ENCODE data around the gene GUCY1A2.

GUCY1A2 gene

DNA sequence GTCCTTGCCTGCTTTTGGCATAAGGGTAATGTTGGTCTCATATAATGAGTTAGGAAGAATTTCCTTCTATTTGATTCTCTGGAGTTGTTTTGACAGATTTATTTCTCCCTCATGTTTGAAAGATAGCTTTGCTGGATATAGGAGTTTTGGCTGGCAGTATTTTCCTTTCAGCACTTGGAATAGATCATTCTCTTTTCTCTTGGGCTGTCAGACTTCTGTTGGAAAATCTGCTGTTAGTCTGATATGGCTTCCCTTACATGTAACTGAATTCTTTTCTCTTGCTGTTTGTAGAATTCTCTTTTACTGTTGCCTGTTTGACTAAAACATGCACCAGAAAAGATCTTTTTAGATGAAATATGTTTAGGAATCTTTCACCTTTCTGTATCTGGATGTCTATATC lies 165.5 kb downstream of the GUCY1A2 start:
- Histone ChIP-seq H3K4me3 (no peak overlapping the region), H3K27ac (no peak overlapping the region)
- TF ChIP-seq, protein P1, sequence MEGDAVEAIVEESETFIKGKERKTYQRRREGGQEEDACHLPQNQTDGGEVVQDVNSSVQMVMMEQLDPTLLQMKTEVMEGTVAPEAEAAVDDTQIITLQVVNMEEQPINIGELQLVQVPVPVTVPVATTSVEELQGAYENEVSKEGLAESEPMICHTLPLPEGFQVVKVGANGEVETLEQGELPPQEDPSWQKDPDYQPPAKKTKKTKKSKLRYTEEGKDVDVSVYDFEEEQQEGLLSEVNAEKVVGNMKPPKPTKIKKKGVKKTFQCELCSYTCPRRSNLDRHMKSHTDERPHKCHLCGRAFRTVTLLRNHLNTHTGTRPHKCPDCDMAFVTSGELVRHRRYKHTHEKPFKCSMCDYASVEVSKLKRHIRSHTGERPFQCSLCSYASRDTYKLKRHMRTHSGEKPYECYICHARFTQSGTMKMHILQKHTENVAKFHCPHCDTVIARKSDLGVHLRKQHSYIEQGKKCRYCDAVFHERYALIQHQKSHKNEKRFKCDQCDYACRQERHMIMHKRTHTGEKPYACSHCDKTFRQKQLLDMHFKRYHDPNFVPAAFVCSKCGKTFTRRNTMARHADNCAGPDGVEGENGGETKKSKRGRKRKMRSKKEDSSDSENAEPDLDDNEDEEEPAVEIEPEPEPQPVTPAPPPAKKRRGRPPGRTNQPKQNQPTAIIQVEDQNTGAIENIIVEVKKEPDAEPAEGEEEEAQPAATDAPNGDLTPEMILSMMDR (IDR thresholded peaks at IDR 0.05) = no peak
- no peak for DNase-seq (ENCODE audit: low spot score)

GRCh38 chr11:106848526-106848925 lies 169.8 kb downstream of the GUCY1A2 start:
- Histone ChIP-seq H3K27ac (no peak overlapping the region), H3K4me3 (no peak overlapping the region)
- TF ChIP-seq, protein P1 (IDR thresholded peaks at IDR 0.05) = no peak
- no peak for DNase-seq (ENCODE audit: low spot score)

DNA sequence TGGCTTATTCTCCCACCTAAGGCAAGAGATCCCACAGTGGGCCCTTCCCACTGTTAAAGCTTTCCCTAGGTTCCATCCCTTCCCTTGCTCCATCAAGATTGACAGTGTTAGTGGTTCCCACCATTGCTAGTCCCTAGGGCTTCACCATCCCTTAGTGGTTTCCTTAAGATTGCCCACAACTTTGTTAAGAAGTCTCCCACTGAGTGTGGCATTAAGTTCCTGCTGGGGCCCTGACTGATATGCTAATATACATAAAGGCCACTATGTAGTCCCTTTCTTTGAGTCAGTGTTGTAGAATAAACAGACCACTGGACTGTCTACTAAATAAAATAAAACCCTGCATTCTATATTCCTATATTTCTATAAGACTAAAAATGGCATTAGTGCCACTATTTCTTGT lies 176.1 kb downstream of the GUCY1A2 start:
- Histone ChIP-seq H3K4me3 (no peak overlapping the region), H3K27ac (no peak overlapping the region)
- TF ChIP-seq, protein P1 (IDR thresholded peaks at IDR 0.05) = no peak
- no peak for DNase-seq (ENCODE audit: low spot score)

GRCh38 chr11:106840947-106841346 lies 177.3 kb downstream of the GUCY1A2 start:
- Histone ChIP-seq H3K27ac (no peak overlapping the region), H3K4me3 (no peak overlapping the region)
- DNase-seq (ENCODE audit: low spot score) = no peak
- TF ChIP-seq, protein P1 (IDR thresholded peaks at IDR 0.05) = no peak

DNA sequence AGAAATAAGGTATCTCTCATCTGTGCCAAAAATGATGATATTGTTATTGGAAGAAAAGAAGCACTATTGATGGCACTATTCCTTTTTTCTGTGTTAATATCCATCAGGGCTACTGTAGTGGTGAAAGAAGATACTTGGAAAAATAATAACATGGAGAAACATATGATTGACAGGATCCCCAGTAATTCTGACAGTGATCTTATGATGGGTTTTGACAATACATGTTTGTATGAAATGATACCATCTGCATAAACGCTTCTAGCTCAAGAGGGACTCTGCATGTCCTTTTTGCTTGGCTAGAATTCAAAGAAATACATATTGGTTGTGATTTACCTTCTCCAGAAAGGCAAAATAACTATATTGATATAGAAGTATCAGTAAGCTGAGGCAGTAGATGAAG lies 178.1 kb downstream of the GUCY1A2 start:
- no peak overlapping the region for H3K27ac ChIP-seq
- TF ChIP-seq, protein P1 (IDR thresholded peaks at IDR 0.05) = no peak
- no peak for DNase-seq (ENCODE audit: low spot score)
- H3K4me3 ChIP-seq = no peak overlapping the region

DNA sequence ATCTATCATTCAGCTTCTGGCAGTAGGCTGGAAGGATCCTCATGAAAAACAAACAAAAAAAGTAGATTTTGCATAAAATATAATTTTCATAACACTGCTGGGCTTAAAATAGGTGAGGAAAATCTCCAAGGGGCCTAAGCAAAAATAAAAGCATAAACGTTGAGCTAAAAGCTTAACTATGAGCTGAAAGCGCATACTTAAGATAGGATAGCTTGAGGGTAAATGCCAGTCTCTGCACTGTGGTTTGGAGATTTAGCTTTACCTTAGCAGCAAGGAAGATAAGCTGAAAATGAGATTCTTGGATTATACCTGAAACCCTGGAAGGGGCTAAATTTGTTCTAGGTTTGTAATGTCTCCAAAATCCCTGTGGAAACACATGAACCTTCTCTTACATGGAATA lies 183.7 kb downstream of the GUCY1A2 start:
- TF ChIP-seq, protein P1 (IDR thresholded peaks at IDR 0.05) = no peak

DNA sequence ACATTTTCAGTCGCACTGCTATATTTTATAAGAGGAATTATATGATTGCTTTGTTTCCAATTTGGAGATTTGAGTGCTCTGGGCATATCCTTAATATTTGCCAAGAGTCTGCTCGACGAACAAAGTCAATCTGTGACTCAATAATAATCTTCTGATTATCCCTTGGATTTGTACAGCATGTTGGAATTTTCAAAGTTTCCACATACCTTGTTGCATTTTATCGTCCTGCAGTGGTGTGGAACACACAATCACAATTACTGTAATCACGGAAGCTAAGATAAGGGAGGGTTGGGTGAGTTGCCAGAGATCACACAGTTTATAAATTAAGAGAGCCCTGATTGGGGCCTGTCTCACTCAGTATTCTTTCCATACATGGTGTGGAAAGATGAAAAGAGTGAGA lies 189.3 kb downstream of the GUCY1A2 start:
- no peak overlapping the region for H3K27ac ChIP-seq
- no peak for DNase-seq (ENCODE audit: low spot score)
- TF ChIP-seq, protein P1 (IDR thresholded peaks at IDR 0.05) = no peak
- H3K4me3 ChIP-seq = no peak overlapping the region

More for the DNA sequence above, 183.7 kb downstream of the GUCY1A2 start:
- H3K4me3 ChIP-seq = no peak overlapping the region
- no peak overlapping the region for H3K27ac ChIP-seq
- DNase-seq (ENCODE audit: low spot score) = no peak
